ENCODE measurements around the gene PGF. TPM values are rescaled to one million over a fixed set of nuclear protein-coding genes. Genes with fewer than 3 reads are reported as not detected.
"Not testable (repeated sequence)": the region's sequence is repeated elsewhere in the genome, so short reads cannot be mapped to it uniquely, and the experiment has no call there.

Gene PGF
- total RNA-seq, 2 experiments from 2014 or later, result 0.29 to 0.56 TPM

DNA sequence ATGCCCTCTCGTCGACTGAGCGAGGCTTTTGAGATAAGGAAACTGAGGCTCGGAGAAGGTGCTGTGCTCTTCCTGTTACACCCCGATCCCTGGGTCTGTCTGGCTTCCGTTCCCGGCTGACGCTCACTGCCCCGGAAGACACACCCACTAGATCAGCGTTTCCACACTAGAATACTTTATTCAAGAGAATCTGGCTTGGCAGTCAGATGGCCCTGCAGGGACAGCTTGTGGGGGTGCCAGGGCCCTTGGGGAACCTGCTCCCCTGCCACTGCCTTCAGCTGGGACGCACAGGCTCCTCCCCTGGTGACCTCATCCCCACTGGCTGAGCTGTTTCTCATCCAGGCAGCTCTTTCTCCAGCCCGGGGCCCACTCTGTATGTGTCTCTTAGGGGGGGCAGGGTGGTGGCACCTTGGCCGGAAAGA is 13.7 kb downstream of the PGF start:
- H3K4me1 Mint-ChIP-seq, result peaks cover 32% of the 10 kb centered on the region
- H3K4me3 Mint-ChIP-seq, result peak overlapping the region; percentile 62
- no peaks in the 10 kb centered on the region for H3K36me3 Mint-ChIP-seq
- no peaks in the 10 kb centered on the region for H3K9me3 Mint-ChIP-seq (ENCODE audit: low read depth)
- H3K27ac Mint-ChIP-seq, result peak overlapping the region; percentile 87
- peak; percentile 79 for ATAC-seq
- H3K27me3 Mint-ChIP-seq, result no peaks in the 10 kb centered on the region
- CTCF ChIA-PET, result interaction anchor here (0.5 to 8.5 kb wide), 17 partner anchors 10 to 350 kb away, joined by 3 to 60 read pairs (median 3); partner anchors contain the start of genes ACYP1, PGF and ZC2HC1C
- peak; percentile 80 for DNase-seq

DNA sequence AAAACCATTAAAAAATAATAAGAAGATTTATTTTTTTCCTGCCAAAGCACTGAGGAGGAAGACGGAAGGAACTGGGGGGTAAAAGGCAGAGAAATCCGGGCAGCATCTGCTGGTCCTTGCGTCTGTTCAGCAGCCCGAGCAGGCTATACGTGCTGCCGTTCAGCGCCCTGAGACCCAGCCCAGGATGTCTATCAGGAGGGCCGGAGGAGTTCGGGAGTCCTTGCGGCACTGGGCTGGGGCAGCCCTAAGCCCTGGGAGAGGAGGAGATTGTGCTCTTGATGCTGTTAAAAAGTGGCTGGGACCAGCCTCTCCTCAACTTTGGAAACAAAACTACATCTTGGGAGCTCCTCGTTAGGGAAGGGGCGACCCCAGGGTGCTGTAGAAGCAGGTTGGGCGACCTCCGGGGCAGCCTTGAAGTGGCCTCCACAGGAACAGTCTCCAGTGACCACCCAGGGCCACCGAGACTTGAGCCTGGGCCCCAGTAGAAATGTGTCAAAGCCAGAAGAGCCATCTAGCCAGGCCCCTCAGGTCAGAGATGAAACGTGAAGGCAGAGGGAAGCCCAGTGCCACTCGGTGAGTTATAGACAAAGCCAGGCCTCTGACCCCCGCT is 14.3 kb downstream of the PGF start:
- Mint-ChIP-seq H3K27me3 (no peaks in the 10 kb centered on the region), H3K4me1 (peaks cover 28% of the 10 kb centered on the region), H3K9me3 (ENCODE audit: low read depth) (no peaks in the 10 kb centered on the region), H3K36me3 (no peaks in the 10 kb centered on the region), H3K4me3 (peak overlapping the region; percentile 62), H3K27ac (peak overlapping the region; percentile 87)
- CTCF ChIA-PET, result interaction anchor here (0.8 to 8.5 kb wide), 13 partner anchors 11 to 350 kb away, joined by 3 to 60 read pairs (median 4); partner anchors contain the start of genes ACYP1, PGF and ZC2HC1C
- ATAC-seq (no peak), DNase-seq (no peak)

DNA sequence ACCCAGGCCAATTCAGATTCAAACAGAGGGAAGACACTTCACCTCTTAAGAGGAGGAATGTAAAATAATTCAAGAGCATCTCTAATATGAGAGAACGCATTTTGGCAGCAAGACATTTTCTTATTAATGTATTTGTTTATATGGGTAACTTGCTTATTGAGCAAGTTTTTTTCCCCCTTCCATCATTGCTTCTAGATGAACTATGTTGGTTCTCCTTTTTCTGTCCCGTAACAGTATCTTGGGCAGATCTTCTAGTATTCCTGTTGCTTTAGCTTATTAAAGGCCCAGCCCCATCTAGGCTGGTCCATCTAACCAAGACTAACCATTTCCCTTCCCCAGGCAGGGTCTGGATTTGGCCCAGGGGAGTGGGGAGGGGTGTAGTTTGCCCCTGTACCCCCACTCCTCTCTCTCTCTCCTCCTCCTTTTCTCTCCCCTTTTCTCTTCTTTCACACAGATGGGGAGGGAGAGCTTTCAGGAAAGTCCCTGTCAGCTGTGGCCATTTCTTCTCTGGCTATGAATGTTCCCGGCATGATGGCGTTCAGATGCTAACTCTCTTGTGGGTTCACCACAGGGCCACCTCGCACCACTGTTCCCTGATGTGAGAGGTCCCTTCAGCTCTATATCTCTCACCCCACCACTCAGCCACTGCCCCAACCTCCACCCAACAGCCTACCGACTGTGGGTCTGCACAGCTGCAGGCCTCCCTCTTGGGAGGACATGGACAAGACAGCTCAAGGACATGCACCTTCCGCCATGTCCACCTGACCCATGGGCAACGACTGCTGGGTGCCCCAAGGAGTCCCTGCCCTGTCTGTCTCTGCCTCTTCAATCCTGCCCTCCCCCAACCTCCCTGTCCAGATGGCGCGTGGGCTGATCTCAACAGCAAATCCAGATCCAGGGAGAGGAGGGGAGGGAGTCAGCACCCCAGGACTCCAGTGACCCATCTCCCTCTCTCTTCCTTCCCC is 16.6 kb downstream of the PGF start:
- no peak overlapping the region for H3K4me3 Mint-ChIP-seq
- DNase-seq (no peak), ATAC-seq (no peak)
- CTCF ChIA-PET, result interaction anchor here (1.0 to 3.4 kb wide), 7 partner anchors 7 to 150 kb away, joined by 3 to 15 read pairs (median 4); no protein-coding TSS in a partner anchor
- no peaks in the 10 kb centered on the region for H3K27me3 Mint-ChIP-seq
- H3K4me1 Mint-ChIP-seq, result peaks cover 28% of the 10 kb centered on the region
- H3K27ac Mint-ChIP-seq, result no peak overlapping the region
- no peaks in the 10 kb centered on the region for H3K9me3 Mint-ChIP-seq (ENCODE audit: low read depth)
- H3K36me3 Mint-ChIP-seq, result no peaks in the 10 kb centered on the region

DNA sequence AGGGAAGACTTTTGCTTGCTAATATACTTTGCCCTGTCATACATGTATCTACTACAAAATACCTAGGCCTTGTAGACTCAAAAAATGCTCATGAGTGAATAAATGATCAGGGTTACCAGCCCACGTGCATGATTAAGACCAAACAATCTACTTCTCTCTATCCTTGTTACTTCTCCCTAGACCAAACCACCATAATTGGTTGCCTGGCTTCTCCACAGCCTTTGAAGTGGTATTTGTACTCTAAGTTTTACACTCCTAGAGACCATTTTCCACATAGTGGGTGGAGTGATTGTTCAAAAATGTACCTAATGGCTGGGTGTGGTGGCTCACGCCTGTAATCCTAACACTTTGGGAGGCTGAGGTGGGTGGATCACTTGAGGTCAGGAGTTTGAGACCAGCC is 18.2 kb downstream of the PGF start:
- Mint-ChIP-seq H3K4me1 (peaks cover 27% of the 10 kb centered on the region), H3K27ac (no peak overlapping the region), H3K4me3 (no peak overlapping the region), H3K36me3 (no peaks in the 10 kb centered on the region), H3K27me3 (peaks cover 5% of the 10 kb centered on the region), H3K9me3 (ENCODE audit: low read depth) (no peaks in the 10 kb centered on the region)
- ATAC-seq (no peak), DNase-seq (no peak)
- CTCF ChIA-PET, result interaction anchor here (1.0 to 1.6 kb wide), 5 partner anchors 8 to 151 kb away, joined by 3 to 6 read pairs (median 3); no protein-coding TSS in a partner anchor

DNA sequence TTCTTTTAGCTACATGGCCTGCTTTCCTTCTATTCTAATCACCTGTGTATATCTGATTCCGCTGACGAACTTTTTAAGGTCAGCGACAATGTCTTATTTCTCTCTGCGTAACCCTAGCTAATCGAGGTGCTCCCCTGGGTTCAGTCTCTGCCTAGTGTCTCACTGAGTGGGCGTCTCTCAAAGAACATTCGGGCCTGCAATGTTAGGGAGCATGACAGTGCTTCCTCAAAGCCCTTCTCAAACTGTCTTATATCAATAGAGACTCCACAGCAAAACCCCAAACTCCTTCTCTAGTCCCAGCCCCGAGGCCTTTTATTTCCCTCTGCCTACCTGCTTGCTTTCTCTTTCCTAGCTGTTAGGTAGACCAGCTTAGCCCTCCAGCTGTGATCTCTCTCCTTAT is 18.7 kb downstream of the PGF start:
- no peak for DNase-seq
- H3K9me3 Mint-ChIP-seq (ENCODE audit: low read depth), result no peaks in the 10 kb centered on the region
- peaks cover 23% of the 10 kb centered on the region for H3K4me1 Mint-ChIP-seq
- H3K36me3 Mint-ChIP-seq, result no peaks in the 10 kb centered on the region
- no peak overlapping the region for H3K4me3 Mint-ChIP-seq
- no peak for ATAC-seq
- peaks cover 5% of the 10 kb centered on the region for H3K27me3 Mint-ChIP-seq
- CTCF ChIA-PET, result interaction anchor here (1.0 to 1.6 kb wide), 5 partner anchors 8 to 152 kb away, joined by 3 to 6 read pairs (median 3); no protein-coding TSS in a partner anchor
- H3K27ac Mint-ChIP-seq, result no peak overlapping the region

DNA sequence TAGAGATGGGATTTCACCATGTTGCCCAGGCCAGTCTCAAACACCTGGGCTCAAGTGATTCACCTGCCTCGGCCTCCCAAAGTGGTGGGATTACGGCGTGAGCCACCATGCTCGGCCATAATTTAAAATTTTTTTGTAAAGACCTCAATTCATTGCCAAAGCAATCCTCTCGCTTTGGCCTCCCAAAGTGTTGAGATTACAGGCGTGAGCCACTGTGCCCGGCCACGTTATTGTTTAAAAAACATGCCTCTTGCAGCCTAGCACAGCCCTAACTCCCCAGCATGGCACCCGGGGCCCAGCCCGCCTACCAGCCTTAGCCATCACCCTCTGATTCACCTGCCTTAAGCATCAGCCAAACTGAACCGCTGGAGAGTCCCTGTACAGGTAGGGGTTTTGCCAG is 19.2 kb downstream of the PGF start:
- Mint-ChIP-seq H3K9me3 (ENCODE audit: low read depth) (no peaks in the 10 kb centered on the region), H3K36me3 (no peaks in the 10 kb centered on the region), H3K4me1 (peaks cover 17% of the 10 kb centered on the region), H3K27me3 (peaks cover 5% of the 10 kb centered on the region), H3K27ac (no peak overlapping the region), H3K4me3 (no peak overlapping the region)
- DNase-seq, result no peak
- no peak for ATAC-seq
- CTCF ChIA-PET, result interaction anchor here (1.1 to 1.6 kb wide), 4 partner anchors 10 to 152 kb away, joined by 3 to 6 read pairs (median 4); no protein-coding TSS in a partner anchor

DNA sequence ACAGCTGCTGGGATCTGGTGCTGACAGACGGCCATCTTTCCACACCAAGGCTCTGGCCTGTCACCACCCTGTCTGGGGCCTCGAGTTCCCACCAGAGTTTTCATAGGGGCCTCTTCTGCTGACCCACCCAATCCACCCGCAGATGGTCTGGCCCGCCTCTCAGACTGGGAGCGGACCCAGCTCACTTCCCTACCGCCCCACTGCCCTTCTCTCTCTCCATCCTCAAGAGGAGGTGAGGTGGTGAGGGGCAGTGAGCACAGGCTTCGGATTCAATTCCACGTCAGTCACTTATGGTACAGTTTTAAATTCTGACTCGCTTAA is 20.1 kb downstream of the PGF start:
- no peak for DNase-seq
- CTCF ChIA-PET, result interaction anchor here (1.5 kb wide), 1 partner anchor 11 kb away, joined by 4 read pairs; no protein-coding TSS in a partner anchor
- Mint-ChIP-seq H3K27me3 (peaks cover 7% of the 10 kb centered on the region), H3K9me3 (ENCODE audit: low read depth) (no peaks in the 10 kb centered on the region), H3K4me3 (no peak overlapping the region), H3K27ac (no peak overlapping the region), H3K36me3 (no peaks in the 10 kb centered on the region), H3K4me1 (peaks cover 12% of the 10 kb centered on the region)
- ATAC-seq, result no peak

DNA sequence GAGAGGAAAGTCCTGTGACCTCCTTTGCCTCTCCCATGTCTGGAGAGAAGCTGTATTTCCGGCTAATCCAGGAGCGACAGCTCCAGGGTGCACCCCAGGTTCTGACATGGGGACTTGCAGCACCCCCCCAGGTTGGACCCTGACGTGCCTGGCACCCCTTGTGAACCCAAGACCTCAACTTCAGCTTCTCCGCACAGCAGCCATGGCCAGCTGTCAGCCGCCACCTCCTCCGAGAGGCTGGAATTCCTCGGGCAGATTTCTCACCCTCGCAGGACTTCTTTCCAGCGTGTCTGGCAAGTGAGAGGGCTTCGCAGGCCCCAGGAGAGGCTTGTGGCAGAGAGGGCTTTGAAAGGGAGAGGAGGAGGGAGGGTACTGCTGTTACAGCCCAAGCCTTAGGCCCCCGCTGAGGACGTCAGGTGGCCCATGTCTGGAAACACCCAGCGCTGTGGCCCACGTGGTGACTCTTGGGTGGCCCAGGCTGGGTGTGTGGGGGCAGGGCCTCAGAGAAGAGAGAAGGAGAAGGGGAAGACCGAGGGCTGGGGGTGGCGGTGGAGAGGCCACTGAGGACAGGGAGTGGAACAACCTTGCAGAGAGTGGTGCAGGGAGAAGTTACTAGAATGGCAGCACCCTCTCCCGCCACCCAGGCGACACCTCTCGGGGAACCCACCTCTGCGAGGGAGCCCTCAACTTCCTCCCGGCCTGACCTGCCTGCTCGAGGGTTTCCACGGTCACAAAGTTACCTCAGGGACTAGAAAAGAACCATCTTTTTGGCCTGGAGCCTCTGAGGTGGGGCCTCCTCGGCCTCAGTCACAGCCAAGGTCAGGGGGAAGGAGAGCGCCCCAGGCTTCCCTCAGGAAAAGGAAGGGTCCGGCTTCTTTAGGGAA is 20.7 kb downstream of the PGF start:
- Mint-ChIP-seq H3K9me3 (ENCODE audit: low read depth) (no peaks in the 10 kb centered on the region), H3K27me3 (peaks cover 8% of the 10 kb centered on the region), H3K4me3 (no peak overlapping the region), H3K27ac (no peak overlapping the region), H3K4me1 (peaks cover 7% of the 10 kb centered on the region), H3K36me3 (no peaks in the 10 kb centered on the region)
- CTCF ChIA-PET, result interaction anchor here (1.0 to 1.6 kb wide), 5 partner anchors 12 to 154 kb away, joined by 3 to 5 read pairs (median 4); no protein-coding TSS in a partner anchor
- no peak for DNase-seq
- no peak for ATAC-seq

DNA sequence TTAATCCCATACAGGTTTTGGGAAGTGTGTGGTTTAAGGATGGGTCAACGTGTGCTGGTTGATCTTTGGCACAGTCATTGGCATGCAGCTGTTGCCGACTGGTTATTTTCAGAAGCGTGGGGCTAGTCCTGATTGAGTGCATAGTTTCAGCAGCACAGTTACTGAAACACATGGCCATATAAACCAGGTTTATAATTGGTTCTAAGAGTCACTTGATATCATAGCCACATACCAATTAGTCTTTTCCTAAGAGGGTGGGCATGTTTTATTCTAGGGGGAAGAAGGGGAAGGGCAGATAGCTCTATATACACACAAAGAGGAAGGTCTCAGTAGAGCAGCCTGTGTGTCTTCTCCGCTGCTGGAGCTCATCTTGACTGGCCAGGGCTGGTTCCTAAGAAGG is 21.4 kb downstream of the PGF start:
- H3K9me3 Mint-ChIP-seq (ENCODE audit: low read depth), result no peaks in the 10 kb centered on the region
- peaks cover 9% of the 10 kb centered on the region for H3K4me1 Mint-ChIP-seq
- no peak overlapping the region for H3K27ac Mint-ChIP-seq
- no peak for DNase-seq
- no peak overlapping the region for H3K4me3 Mint-ChIP-seq
- CTCF ChIA-PET, result interaction anchor here (1.0 to 1.6 kb wide), 5 partner anchors 12 to 155 kb away, joined by 3 to 5 read pairs (median 4); no protein-coding TSS in a partner anchor
- peaks cover 10% of the 10 kb centered on the region for H3K27me3 Mint-ChIP-seq
- H3K36me3 Mint-ChIP-seq, result no peaks in the 10 kb centered on the region
- ATAC-seq, result no peak

DNA sequence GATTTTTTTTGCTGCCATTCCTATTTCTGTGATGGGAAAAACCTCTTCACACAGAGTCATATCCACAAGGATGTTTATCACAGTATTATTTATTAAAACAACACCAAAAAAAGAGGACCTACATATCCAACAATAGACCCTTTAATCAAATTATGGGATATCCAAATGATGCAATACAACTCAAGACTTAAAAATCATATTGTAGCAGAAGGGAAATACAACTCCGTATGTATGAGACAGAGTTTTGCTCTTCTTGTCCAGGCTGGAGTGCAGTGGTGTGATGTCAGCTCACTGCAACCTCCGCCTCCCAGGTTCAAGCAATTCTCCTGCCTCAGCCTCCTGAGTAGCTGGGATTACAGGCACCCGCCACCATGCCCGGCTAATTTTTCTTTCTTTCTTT is 22.5 kb downstream of the PGF start:
- H3K4me3 Mint-ChIP-seq; H3K36me3 Mint-ChIP-seq; H3K4me1 Mint-ChIP-seq; H3K27ac Mint-ChIP-seq; DNase-seq; ATAC-seq; H3K9me3 Mint-ChIP-seq (ENCODE audit: low read depth): not testable (repeated sequence)
- CTCF ChIA-PET, result interaction anchor here (1.0 to 1.1 kb wide), 2 partner anchors 27 to 155 kb away, joined by 3 read pairs; no protein-coding TSS in a partner anchor
- peaks cover 11% of the 10 kb centered on the region for H3K27me3 Mint-ChIP-seq

DNA sequence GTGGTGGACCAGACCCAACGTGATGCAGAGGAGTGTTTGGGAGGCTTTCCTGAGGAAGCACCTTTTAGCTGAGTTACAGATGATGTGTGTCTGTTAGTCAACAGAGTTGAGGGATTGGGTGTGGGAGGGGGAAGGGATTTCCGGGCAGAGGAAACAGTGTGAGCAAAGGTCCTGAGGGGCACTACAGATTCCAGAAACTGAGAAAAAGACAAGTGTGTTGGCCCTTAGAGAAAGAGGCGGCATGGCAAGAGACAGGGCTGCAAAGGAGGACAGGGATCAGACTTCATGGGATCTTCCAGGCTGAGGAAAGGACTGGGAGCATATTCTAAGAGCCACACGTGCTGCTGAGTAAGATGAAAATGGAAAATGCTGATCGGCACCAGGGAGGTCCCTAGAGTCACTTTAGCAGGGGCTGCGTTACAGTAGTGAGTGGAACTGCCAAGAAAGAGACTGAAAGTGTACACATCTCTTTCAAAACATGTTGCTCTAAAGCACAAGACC is 22.9 kb downstream of the PGF start:
- Mint-ChIP-seq H3K36me3 (no peaks in the 10 kb centered on the region), H3K27ac (no peak overlapping the region), H3K27me3 (peaks cover 16% of the 10 kb centered on the region), H3K9me3 (ENCODE audit: low read depth) (no peaks in the 10 kb centered on the region), H3K4me3 (no peak overlapping the region), H3K4me1 (peaks cover 8% of the 10 kb centered on the region)
- CTCF ChIA-PET, result interaction anchor here (1.1 to 1.3 kb wide), 2 partner anchors 76 to 156 kb away, joined by 3 read pairs; no protein-coding TSS in a partner anchor
- ATAC-seq (no peak), DNase-seq (no peak)

DNA sequence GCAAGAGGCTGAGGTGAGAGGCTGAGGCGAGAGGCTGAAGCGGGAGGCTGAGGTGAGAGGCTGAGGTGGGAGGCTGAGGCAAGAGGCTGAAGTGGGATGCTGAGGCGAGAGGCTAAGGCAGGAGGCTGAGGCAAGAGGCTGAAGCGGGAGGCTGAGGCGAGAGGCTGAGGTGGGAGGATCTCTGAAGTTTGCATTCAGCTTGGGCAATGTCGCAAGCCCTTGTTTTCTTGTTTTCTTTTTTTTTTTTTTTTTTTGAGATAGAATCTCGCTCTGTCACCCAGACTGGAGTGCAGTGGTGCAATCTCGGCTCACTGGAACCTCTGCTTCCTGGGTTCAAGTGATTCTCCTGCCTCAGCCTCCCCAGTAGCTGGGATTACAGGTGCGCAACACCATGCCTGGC is 23.7 kb downstream of the PGF start:
- not testable (repeated sequence) for H3K9me3 Mint-ChIP-seq (ENCODE audit: low read depth); H3K27ac Mint-ChIP-seq; DNase-seq; ATAC-seq; H3K36me3 Mint-ChIP-seq; H3K4me3 Mint-ChIP-seq; H3K4me1 Mint-ChIP-seq
- CTCF ChIA-PET, result interaction anchor here (0.6 to 1.5 kb wide), 6 partner anchors 9 to 260 kb away, joined by 3 to 8 read pairs (median 4); partner anchors contain the start of gene RPS6KL1
- H3K27me3 Mint-ChIP-seq, result peaks cover 16% of the 10 kb centered on the region
